Femur (tissue), 1 donor: ENCODE measurements around the gene IFITM5.

Source experiments
- DNase-seq: peaks from one replicate; pipeline ENCODE4 v3.0.0-alpha.2; 2017

The IFITM5 gene

GRCh38 chr11:257766-258493 lies 41.4 kb downstream of the IFITM5 start:
- no peak for DNase-seq

GRCh38 chr11:256952-257737 lies 42.2 kb downstream of the IFITM5 start:
- no peak for DNase-seq

GRCh38 chr11:255816-256215 lies 43.5 kb downstream of the IFITM5 start:
- DNase-seq, result no peak

- no peak for DNase-seq
Observed at GRCh38 chr11:255176-255575, 44.1 kb downstream of the IFITM5 start.

GRCh38 chr11:253886-254270 lies 45.4 kb downstream of the IFITM5 start:
- no peak for DNase-seq

GRCh38 chr11:253160-253885 lies 46.0 kb downstream of the IFITM5 start:
- no peak for DNase-seq

- DNase-seq, result no peak
Observed at GRCh38 chr11:252666-253065, 46.7 kb downstream of the IFITM5 start.

- DNase-seq, result no peak
Observed at GRCh38 chr11:251550-251949, 47.8 kb downstream of the IFITM5 start.

GRCh38 chr11:250740-251299 lies 48.5 kb downstream of the IFITM5 start:
- DNase-seq, result peak; percentile 70

GRCh38 chr11:250274-250673 lies 49.1 kb downstream of the IFITM5 start:
- DNase-seq, result no peak

GRCh38 chr11:249062-249461 lies 50.3 kb downstream of the IFITM5 start:
- DNase-seq, result no peak
